Measurements from ENCODE around the gene VIPR1.

VIPR1 gene

GRCh38 chr3:42493126-42493797 is 9.2 kb upstream of the VIPR1 start:
- no peak for DNase-seq (ENCODE audit: low spot score)

- no peak for DNase-seq (ENCODE audit: low spot score)
These were observed 8.7 kb upstream of the VIPR1 start for GRCh38 chr3:42493798-42494151.

- no peak for DNase-seq (ENCODE audit: low spot score)
These were observed 7.0 kb upstream of the VIPR1 start for GRCh38 chr3:42495393-42495792.

- no peak for DNase-seq (ENCODE audit: low spot score)
These were observed 5.3 kb upstream of the VIPR1 start for GRCh38 chr3:42497009-42497731.

GRCh38 chr3:42498034-42498433 is 4.4 kb upstream of the VIPR1 start:
- no peak for DNase-seq (ENCODE audit: low spot score)

- no peak for DNase-seq (ENCODE audit: low spot score)
These were observed 3.5 kb upstream of the VIPR1 start for GRCh38 chr3:42498791-42499477.

GRCh38 chr3:42499478-42499871 is 3.0 kb upstream of the VIPR1 start:
- DNase-seq (ENCODE audit: low spot score): no peak

GRCh38 chr3:42500091-42500490 is 2.4 kb upstream of the VIPR1 start:
- DNase-seq (ENCODE audit: low spot score): no peak

- DNase-seq (ENCODE audit: low spot score): no peak
These were observed 1.5 kb upstream of the VIPR1 start for GRCh38 chr3:42500909-42501308.

- DNase-seq (ENCODE audit: low spot score): no peak
These were observed 1.1 kb upstream of the VIPR1 start for GRCh38 chr3:42501321-42501680.

- DNase-seq (ENCODE audit: low spot score): peak; percentile 62
These were observed 588 bp upstream of the VIPR1 start for GRCh38 chr3:42501681-42502428.

GRCh38 chr3:42503251-42503924 is 945 bp downstream of the VIPR1 start:
- DNase-seq (ENCODE audit: low spot score): no peak

GRCh38 chr3:42503957-42504333 is 1.5 kb downstream of the VIPR1 start:
- no peak for DNase-seq (ENCODE audit: low spot score)

- DNase-seq (ENCODE audit: low spot score): no peak
These were observed 2.1 kb downstream of the VIPR1 start for GRCh38 chr3:42504334-42505127.

- no peak for DNase-seq (ENCODE audit: low spot score)
These were observed 2.8 kb downstream of the VIPR1 start for GRCh38 chr3:42505128-42505848.

GRCh38 chr3:42505849-42506410 is 3.5 kb downstream of the VIPR1 start:
- no peak for DNase-seq (ENCODE audit: low spot score)

GRCh38 chr3:42507252-42507651 is 4.8 kb downstream of the VIPR1 start:
- no peak for DNase-seq (ENCODE audit: low spot score)

- no peak for DNase-seq (ENCODE audit: low spot score)
These were observed 5.4 kb downstream of the VIPR1 start for GRCh38 chr3:42507761-42508335.

GRCh38 chr3:42508562-42508961 is 6.1 kb downstream of the VIPR1 start:
- DNase-seq (ENCODE audit: low spot score): no peak

GRCh38 chr3:42509111-42509510 is 6.7 kb downstream of the VIPR1 start:
- DNase-seq (ENCODE audit: low spot score): no peak
